CD4-positive, alpha-beta T cell treated with Interleukin-10 for 1 hour (primary cell): ENCODE measurements around the gene AKAP8L.

Experiments
- DNase-seq: peaks from one replicate; pipeline ENCODE4 v3.0.0-alpha.2; 2020

The AKAP8L gene

GRCh38 chr19:15448778-15449619 lies 30.2 kb upstream of the AKAP8L start:
- DNase-seq: no peak

- DNase-seq: no peak
Observed at GRCh38 chr19:15448044-15448777, 29.4 kb upstream of the AKAP8L start.

GRCh38 chr19:15447057-15447456 lies 28.3 kb upstream of the AKAP8L start:
- DNase-seq: no peak

GRCh38 chr19:15445807-15446376 lies 27.1 kb upstream of the AKAP8L start:
- no peak for DNase-seq

GRCh38 chr19:15445227-15445605 lies 26.4 kb upstream of the AKAP8L start:
- DNase-seq: no peak

- DNase-seq: no peak
Observed at GRCh38 chr19:15444505-15445226, 25.9 kb upstream of the AKAP8L start.

GRCh38 chr19:15443838-15444237 lies 25.1 kb upstream of the AKAP8L start:
- DNase-seq: no peak

GRCh38 chr19:15443325-15443724 lies 24.5 kb upstream of the AKAP8L start:
- DNase-seq: no peak

- no peak for DNase-seq
Observed at GRCh38 chr19:15442142-15442920, 23.5 kb upstream of the AKAP8L start.

- DNase-seq: no peak
Observed at GRCh38 chr19:15441317-15441716, 22.5 kb upstream of the AKAP8L start.

GRCh38 chr19:15439821-15440641 lies 21.2 kb upstream of the AKAP8L start:
- no peak for DNase-seq

GRCh38 chr19:15439078-15439799 lies 20.5 kb upstream of the AKAP8L start:
- no peak for DNase-seq

GRCh38 chr19:15438577-15438976 lies 19.8 kb upstream of the AKAP8L start:
- no peak for DNase-seq

GRCh38 chr19:15438124-15438496 lies 19.3 kb upstream of the AKAP8L start:
- DNase-seq: no peak

- DNase-seq: no peak
Observed at GRCh38 chr19:15437355-15438123, 18.8 kb upstream of the AKAP8L start.

- DNase-seq: no peak
Observed at GRCh38 chr19:15436826-15437110, 18.0 kb upstream of the AKAP8L start.

- DNase-seq: no peak
Observed at GRCh38 chr19:15436012-15436825, 17.4 kb upstream of the AKAP8L start.

GRCh38 chr19:15433519-15434069 lies 14.8 kb upstream of the AKAP8L start:
- no peak for DNase-seq
